GM13976 (cell line): ENCODE measurements around the gene CFTR.

Experiments
- DNase-seq: peaks from one replicate; pipeline ENCODE4 v3.0.0; 2012; ENCODE audit warnings: low spot score
- CTCF ChIP-seq: IDR thresholded peaks from 2 replicates; pipeline ENCODE4 v1.5.1; 2012; ENCODE audit warnings: borderline replicate concordance, mild to moderate bottlenecking; ENCODE audit not compliant: insufficient read depth; ENCODE audit errors: extremely low read depth, missing control alignments, control extremely low read depth
- in situ Hi-C: fragments of 300-500 bp; cut with MboI; formaldehyde crosslinking; loops from one replicate; pipeline ENCODE4 v1.12.0; 2022; ENCODE audit warnings: low sequenced_read_pairs, mixed read lengths, inconsistent platforms; ENCODE audit not compliant: unreplicated experiment

Gene CFTR

GRCh38 chr7:117552660-117553059 lies 72.8 kb downstream of the CFTR start:
- no peak for DNase-seq
- in situ Hi-C loops, result no loop called here
- TF ChIP-seq CTCF, result no peak

- no peak for DNase-seq
- in situ Hi-C loops, result no loop called here
- no peak for TF ChIP-seq CTCF
Observed at GRCh38 chr7:117555260-117555659, 75.4 kb downstream of the CFTR start.

- DNase-seq, result no peak
- in situ Hi-C loops, result no loop called here
- no peak for TF ChIP-seq CTCF
Observed at GRCh38 chr7:117559391-117559790, 79.6 kb downstream of the CFTR start.

GRCh38 chr7:117560030-117560429 lies 80.2 kb downstream of the CFTR start:
- in situ Hi-C loops, result no loop called here
- DNase-seq, result no peak
- no peak for TF ChIP-seq CTCF

- TF ChIP-seq CTCF, result no peak
- in situ Hi-C loops, result no loop called here
Observed at GRCh38 chr7:117562759-117563158, 82.9 kb downstream of the CFTR start.

GRCh38 chr7:117564080-117564479 lies 84.3 kb downstream of the CFTR start:
- DNase-seq, result no peak
- TF ChIP-seq CTCF, result no peak
- in situ Hi-C loops, result no loop called here

More at GRCh38 chr7:117562759-117563158, 82.9 kb downstream of the CFTR start:
- DNase-seq, result no peak

GRCh38 chr7:117564627-117565026 lies 84.8 kb downstream of the CFTR start:
- no peak for DNase-seq
- in situ Hi-C loops, result no loop called here
- TF ChIP-seq CTCF, result no peak
